ENCODE data around the gene MSH5.

- TF ChIP-seq MLX (CRISPR knock-in tag; IDR thresholded peaks at IDR 0.05) (no peak), CTCF (IDR thresholded peaks at IDR 0.05) (no peak), MAX (CRISPR knock-in tag; IDR thresholded peaks at IDR 0.05) (no peak), ZNF317 (CRISPR knock-in tag; IDR thresholded peaks at IDR 0.05; ENCODE audit: borderline replicate concordance, low read depth) (no peak), AFF4 (CRISPR knock-in tag; IDR thresholded peaks at IDR 0.05; ENCODE audit: borderline replicate concordance) (no peak), NFYB (CRISPR knock-in tag; conservative IDR thresholded peaks at IDR 0.05; ENCODE audit: low read depth) (no peak), ESRRA (CRISPR knock-in tag; IDR thresholded peaks at IDR 0.05; ENCODE audit: borderline replicate concordance) (no peak), JUN (CRISPR knock-in tag; IDR thresholded peaks at IDR 0.05) (no peak), ZNF671 (CRISPR knock-in tag; IDR thresholded peaks at IDR 0.05) (no peak)
These were observed 25.7 kb upstream of the MSH5 start for GRCh38 chr6:31713991-31714684.

Measured in WTC11 (cell line).